Adrenal gland (tissue), 12 donors: ENCODE measurements around the gene CEBPZOS. TPM values are rescaled to one million over a fixed set of nuclear protein-coding genes. Genes with fewer than 3 reads are reported as not detected.

Experiments used
- DNase-seq, 7 donors: peaks; one replicate each; pipeline ENCODE4 v3.0.0-alpha.2; 2019 to 2020
- H3K27ac ChIP-seq, 5 donors: fragments of 200-600 bp; sonication (generic) in 4 of 5; 1 replicate in 3 of 5; 2 replicates in 2 of 5; pipeline versions ENCODE4 v1.5.1 to v1.8.0; 2016 to 2020; ENCODE audit warnings: mild to moderate bottlenecking in 1 of 5
- H3K27me3 ChIP-seq: fragments of 200-600 bp; 2 replicates; pipeline ENCODE4 v1.8.0; 2021
- H3K36me3 ChIP-seq, 2 donors: fragments of 200-600 bp; replicated peaks in 1 of 2; 1 replicate in 1 of 2; 2 replicates in 1 of 2; pipeline versions ENCODE4 v1.5.1 to v1.8.0; 2018 to 2022
- H3K4me1 ChIP-seq, 2 donors: fragments of 200-600 bp; replicated peaks in 1 of 2; 1 replicate in 1 of 2; 2 replicates in 1 of 2; pipeline versions ENCODE4 v1.5.1 to v1.8.0; 2018 to 2021
- H3K4me3 ChIP-seq, 4 donors: fragments of 200-600 bp; sonication (generic) in 3 of 4; one replicate each; pipeline ENCODE4 v1.5.1; 2016 to 2018
- H3K9me3 ChIP-seq, 3 donors: fragments of 200-600 bp; sonication (generic) in 1 of 3; replicated peaks in 1 of 3; 1 replicate in 2 of 3; 2 replicates in 1 of 3; pipeline versions ENCODE4 v1.5.1 to v1.8.0; 2016 to 2021
- POLR2A ChIP-seq, 2 donors: fragments of 450-650 bp; IDR thresholded peaks; one replicate each; pipeline ENCODE4 v1.6.1; 2017; ENCODE audit warnings: antibody characterized with exemption in 2 of 2, mild to moderate bottlenecking in 2 of 2, moderate library complexity in 1 of 2
- WGBS, 4 donors: extraction: QIAGEN DNeasy Blood & Tissue Kit in 2 of 4; methylation state at CpG; one replicate each; pipeline versions ENCODE4 v1.1.5 to v1.1.7; 2013 to 2017; 5-methylcytosine and 5-hydroxymethylcytosine counted together
- intact Hi-C, 2 donors: fragments of 100-400 bp; cut with DNase I; formaldehyde crosslinking; loops; one replicate each; pipeline versions ENCODE4 v1.14.1 to v1.15.0; 2022 to 2023
- polyA plus RNA-seq, 3 donors: library from polyadenylated mRNA; stranded (reverse); fragments of 200-250 nt in 2 of 3; fragments of 350-450 nt in 1 of 3; fragmentation: Illumina TruSeq in 1 of 3; extraction: RNeasy Lipid Tissue Mini Kit (QIAGEN cat#74804) in 1 of 3; gene quantifications; one replicate each; pipeline ENCODE4 v1.2.3, GENCODE V29; 2013 to 2014
- total RNA-seq, 9 donors: library from RNA; depleted of rRNA in 4 of 9; stranded (reverse); fragments of >200 nt in 4 of 9; fragments of 120-200 nt in 1 of 9; fragmentation: NEBNext Ultra II Directional in 1 of 9; extraction: Animal tissue kit (Norgen Biotek cat#: 25700) in 1 of 9; gene quantifications; one replicate each; pipeline versions ENCODE4 v1.1.0 to v1.2.4, GENCODE V29; 2013 to 2023
- TF ChIP-seq, protein P1 (sequence below), 6 experiments: fragments of 450-650 bp in 4 of 6; fragments of 200-600 bp in 2 of 6; sonication (generic) in 1 of 6; IDR thresholded peaks; 1 replicate in 5 of 6; 2 replicates in 1 of 6; pipeline versions ENCODE4 v1.5.1 to v1.8.0; 2016 to 2021; ENCODE audit warnings: antibody characterized with exemption in 6 of 6, mild to moderate bottlenecking in 2 of 6, moderate library complexity in 1 of 6
- donor health status: healthy with polysubstance abuse.
- donor health status: Bipolar disorder and iron deficiency.
- donor health status: DM: yes; HTN: yes; CAD: no.
- donor health status: DM: no; HTN: no; CAD: no.
- donor health status: DM: no; HTN: no; CAD: no.
- donor health status: DM: yes; HTN: yes; CAD: no.

CEBPZOS gene
- total and polyA plus RNA-seq, 12 donors = 27.9 to 186 (median 65.2) TPM

DNA sequence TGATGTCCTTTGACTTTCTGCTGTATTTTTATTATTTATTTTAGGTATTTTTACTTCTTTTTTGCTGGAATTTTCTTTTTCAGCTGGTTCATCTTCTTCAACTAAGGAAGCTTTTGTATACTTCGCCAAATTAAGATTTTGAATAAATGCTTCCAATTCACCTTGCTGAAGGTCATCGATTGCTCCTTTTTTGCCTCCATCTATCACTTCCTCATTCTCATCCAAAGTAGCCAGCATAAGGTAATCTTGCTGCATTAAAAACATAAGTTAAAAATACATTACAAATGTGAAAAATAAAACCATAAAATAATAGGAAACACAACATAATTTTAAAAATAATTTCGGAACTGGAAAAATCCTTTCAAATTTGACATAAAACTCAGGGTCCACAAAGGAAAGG is 32.5 kb downstream of the CEBPZOS start:
- Histone ChIP-seq H3K36me3 (peaks cover 0 to 18% of the 10 kb centered on the region in 2 donors), H3K4me1 (peaks cover 16 to 56% of the 10 kb centered on the region in 2 donors), H3K9me3 (no peaks in the 10 kb centered on the region), H3K27me3 (no peaks in the 10 kb centered on the region), H3K27ac (no peak overlapping the region), H3K4me3 (no peak overlapping the region)
- TF ChIP-seq, protein P1, sequence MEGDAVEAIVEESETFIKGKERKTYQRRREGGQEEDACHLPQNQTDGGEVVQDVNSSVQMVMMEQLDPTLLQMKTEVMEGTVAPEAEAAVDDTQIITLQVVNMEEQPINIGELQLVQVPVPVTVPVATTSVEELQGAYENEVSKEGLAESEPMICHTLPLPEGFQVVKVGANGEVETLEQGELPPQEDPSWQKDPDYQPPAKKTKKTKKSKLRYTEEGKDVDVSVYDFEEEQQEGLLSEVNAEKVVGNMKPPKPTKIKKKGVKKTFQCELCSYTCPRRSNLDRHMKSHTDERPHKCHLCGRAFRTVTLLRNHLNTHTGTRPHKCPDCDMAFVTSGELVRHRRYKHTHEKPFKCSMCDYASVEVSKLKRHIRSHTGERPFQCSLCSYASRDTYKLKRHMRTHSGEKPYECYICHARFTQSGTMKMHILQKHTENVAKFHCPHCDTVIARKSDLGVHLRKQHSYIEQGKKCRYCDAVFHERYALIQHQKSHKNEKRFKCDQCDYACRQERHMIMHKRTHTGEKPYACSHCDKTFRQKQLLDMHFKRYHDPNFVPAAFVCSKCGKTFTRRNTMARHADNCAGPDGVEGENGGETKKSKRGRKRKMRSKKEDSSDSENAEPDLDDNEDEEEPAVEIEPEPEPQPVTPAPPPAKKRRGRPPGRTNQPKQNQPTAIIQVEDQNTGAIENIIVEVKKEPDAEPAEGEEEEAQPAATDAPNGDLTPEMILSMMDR (IDR thresholded peaks at IDR 0.05) = no peak
- TF ChIP-seq POLR2A (IDR thresholded peaks at IDR 0.05) = no peak
- intact Hi-C loops = no loop called here
- WGBS, 4 donors = 92 to 97% (median 96%) methylated on average over 3 of the region's 3 CpGs
- DNase-seq = no peak

DNA sequence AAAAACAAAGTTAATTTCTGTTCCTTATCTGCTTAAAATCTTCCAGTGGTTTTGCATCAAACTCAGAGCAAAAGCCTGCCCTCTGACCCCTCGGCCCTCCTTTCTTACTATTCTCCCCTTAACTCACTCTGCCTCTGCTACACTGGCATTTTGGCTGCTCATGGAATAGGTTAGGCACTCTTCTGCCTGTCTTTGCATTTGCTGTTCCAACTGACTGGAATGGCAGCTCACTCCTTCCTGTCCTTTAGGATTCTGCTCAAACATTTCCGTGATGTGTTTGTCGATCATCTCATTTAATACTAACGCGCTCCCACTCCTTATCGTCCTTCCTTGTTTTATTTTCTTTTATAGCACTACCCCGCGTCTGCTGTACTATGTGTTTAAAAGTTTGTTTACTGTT is 34.3 kb downstream of the CEBPZOS start:
- H3K4me1 ChIP-seq = peaks cover 16 to 56% of the 10 kb centered on the region in 2 donors
- 0 to 2% (median 1%) methylated on average over 8 of the region's 8 CpGs for WGBS, 4 donors
- TF ChIP-seq, protein P1 (IDR thresholded peaks at IDR 0.05) = no peak
- TF ChIP-seq POLR2A (IDR thresholded peaks at IDR 0.05) = no peak
- peaks cover 0 to 18% of the 10 kb centered on the region in 2 donors for H3K36me3 ChIP-seq
- H3K27me3 ChIP-seq = no peaks in the 10 kb centered on the region
- DNase-seq = peak in 1 of 7 donors; percentile 10
- peak overlapping the region in 3 of 4 donors; percentile 81 to 100 (median 93) for H3K4me3 ChIP-seq
- H3K27ac ChIP-seq = peak overlapping the region; percentile 94 to 98 (median 94)
- no peaks in the 10 kb centered on the region for H3K9me3 ChIP-seq
- intact Hi-C loops = no loop called here

DNA sequence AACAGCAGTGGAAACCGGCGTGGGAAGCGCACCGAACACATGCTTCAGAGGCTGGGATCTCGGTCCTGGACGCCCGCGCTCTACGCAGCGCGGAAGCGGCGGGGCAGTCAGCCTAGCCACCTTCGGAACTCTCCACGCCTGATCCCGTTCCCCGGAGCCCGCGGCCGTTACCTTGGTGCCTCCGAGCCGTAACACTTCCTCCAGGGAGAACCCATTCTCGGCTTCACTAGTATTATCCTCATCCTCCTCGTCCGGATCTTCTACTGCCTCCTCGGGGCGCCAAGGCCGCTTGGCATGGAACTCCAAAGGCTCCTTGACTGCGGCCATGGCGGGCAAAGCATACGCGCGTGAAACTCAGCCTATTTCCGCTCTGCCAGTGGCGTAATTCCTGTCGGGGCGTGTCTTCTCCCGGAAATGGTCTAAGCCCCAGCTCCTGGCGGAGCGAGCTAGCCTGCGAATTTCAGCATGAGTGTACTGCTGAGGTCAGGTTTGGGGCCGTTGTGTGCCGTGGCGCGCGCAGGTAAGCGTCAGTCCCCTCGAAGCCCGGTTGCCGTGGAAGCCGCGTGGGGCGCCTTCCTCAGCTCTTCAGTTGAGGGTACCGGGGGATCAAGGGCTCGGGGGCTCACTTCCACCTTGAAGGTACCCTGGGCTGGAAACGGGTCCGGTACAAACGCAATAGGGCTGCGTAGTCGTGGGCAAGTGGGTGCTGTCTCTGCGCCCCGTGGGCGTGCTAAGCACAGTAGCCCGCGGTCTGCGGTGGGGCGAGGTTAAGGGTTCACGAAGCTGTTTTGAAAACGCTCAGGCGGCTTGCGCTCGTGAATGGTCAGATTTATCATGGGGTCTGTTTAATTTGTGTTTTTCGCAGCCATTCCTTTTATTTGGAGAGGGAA is 35.2 kb downstream of the CEBPZOS start, which contains the start of the genes CEBPZ and NDUFAF7:
Gene CEBPZ, minus strand, starts transcription at position 356 of the 890 bp plus-strand sequence. Its CDS starts 29 bp downstream, at position 327.
Gene NDUFAF7, plus strand, starts transcription at position 418 of the 890 bp plus-strand sequence. Its CDS starts 48 bp downstream, at position 466.
- peak; percentile 92 to 97 (median 95) for DNase-seq
- H3K4me3 ChIP-seq = peak within 1 kb of the TSS; percentile 68 to 100 (median 87)
- TF ChIP-seq POLR2A (IDR thresholded peaks at IDR 0.05) = peak; percentile 79 to 94
- TF ChIP-seq, protein P1 (IDR thresholded peaks at IDR 0.05) = no peak
- intact Hi-C loops = no loop called here
- H3K4me1 ChIP-seq = peaks cover 16 to 52% of the 10 kb centered on the region in 2 donors
- H3K27me3 ChIP-seq = no peaks in the 10 kb centered on the region
- peaks cover 0 to 18% of the 10 kb centered on the region in 2 donors for H3K36me3 ChIP-seq
- 0 to 1% (median 0%) methylated on average over 48 to 73 of the region's 73 CpGs for WGBS, 4 donors
- no peaks in the 10 kb centered on the region for H3K9me3 ChIP-seq
- H3K27ac ChIP-seq = peak within 1 kb of the TSS; percentile 94 to 98 (median 94)
